DOHH2 (cell line): ENCODE results near the gene AP5S1.

Source experiments
- CTCF ChIP-seq: fragments of 200-600 bp; sonication (generic); IDR thresholded peaks from one replicate; pipeline ENCODE4 v1.5.1; 2014; ENCODE audit warnings: antibody characterized with exemption, mild to moderate bottlenecking, low read depth, low read length; ENCODE audit not compliant: poor library complexity, severe bottlenecking
- EZH2phosphoT487 ChIP-seq: fragments of 200-600 bp; sonication (generic); IDR thresholded peaks from 2 replicates; pipeline ENCODE4 v1.6.1; 2017; ENCODE audit warnings: borderline replicate concordance, mild to moderate bottlenecking, antibody characterized with exemption, low read length, moderate library complexity, mixed read lengths

DNA sequence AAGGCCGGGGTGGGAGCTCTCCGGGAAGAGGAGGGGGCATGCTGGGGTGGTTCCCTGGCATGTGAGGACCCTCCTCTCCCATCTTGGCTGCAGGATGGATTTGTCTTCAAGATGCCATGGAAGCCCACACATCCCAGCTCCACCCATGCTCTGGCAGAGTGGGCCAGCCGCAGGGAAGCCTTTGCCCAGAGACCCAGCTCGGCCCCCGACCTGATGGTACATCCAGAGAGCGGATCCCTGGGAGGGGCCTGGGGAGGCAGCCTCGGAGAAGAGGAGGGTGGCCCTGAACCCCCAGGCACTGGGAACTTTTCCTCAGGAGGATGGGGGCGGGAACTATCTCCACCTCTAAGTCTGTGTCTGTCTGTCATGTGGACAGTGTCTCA, 19.5 kb upstream of the AP5S1 start:
- TF ChIP-seq CTCF (no peak), EZH2phosphoT487 (no peak)
